HepG2 (cell line): ENCODE measurements around the gene SP140L. TPM values are rescaled to one million over a fixed set of nuclear protein-coding genes. Genes with fewer than 3 reads are reported as not detected.

Source experiments
- CEBPB ChIP-seq: IDR thresholded peaks from 2 replicates; pipeline ENCODE4 v1.6.1; 2011; ENCODE audit warnings: low read depth, low read length, improper control_type of control experiment, borderline replicate concordance
- CREB1 ChIP-seq, 2 experiments: fragments of 450-650 bp in 1 of 2; IDR thresholded peaks; 2 replicates each; pipeline ENCODE4 v1.6.1; 2016 to 2017; ENCODE audit warnings: control low read depth in 1 of 2, mild to moderate bottlenecking in 1 of 2, missing compliant biosample characterization in 1 of 2, missing genetic modification characterization in 1 of 2
- ETV5 ChIP-seq: IDR thresholded peaks from 2 replicates; pipeline ENCODE4 v1.6.1; 2018; ENCODE audit warnings: missing biosample characterization, missing genetic modification reagents, inconsistent platforms, borderline replicate concordance
- FOXJ3 ChIP-seq: sonication (generic); formaldehyde crosslinking; IDR thresholded peaks from 2 replicates; pipeline ENCODE4 v1.4.0; 2020; ENCODE audit warnings: missing genetic modification reagents, mild to moderate bottlenecking, borderline replicate concordance
- HNF4A ChIP-seq: sonication (generic); formaldehyde crosslinking; IDR thresholded peaks from 2 replicates; pipeline ENCODE4 v1.4.0; 2020; ENCODE audit warnings: missing genetic modification reagents
- HNF4G ChIP-seq, 2 experiments: sonication (generic) in 1 of 2; formaldehyde crosslinking in 1 of 2; IDR thresholded peaks; 2 replicates each; pipeline versions ENCODE4 v1.4.0 to v1.6.1; 2011 to 2020; ENCODE audit warnings: borderline replicate concordance in 2 of 2, low read depth in 2 of 2, mild to moderate bottlenecking in 2 of 2, low read length in 1 of 2, missing genetic modification reagents in 1 of 2, moderate library complexity in 1 of 2
- NR2F2 ChIP-seq: IDR thresholded peaks from 2 replicates; pipeline ENCODE4 v1.6.1; 2012; ENCODE audit warnings: low read depth, inconsistent platforms, borderline replicate concordance
- polyA plus RNA-seq, 8 experiments: library from polyadenylated mRNA; depleted of rRNA in 3 of 8; stranded (reverse) in 7 of 8; unstranded in 1 of 8; fragments of >200 nt; fragmentation: Illumina TruSeq in 4 of 8; extraction: Trizol in 4 of 8; gene quantifications; 2 replicates each; pipeline versions ENCODE4 v1.2.1 to v1.2.3, GENCODE V29; 2011 to 2016; ENCODE audit warnings: low read depth in 4 of 8, missing spikeins in 1 of 8, mixed read lengths in 1 of 8; ENCODE audit not compliant: insufficient read depth in 1 of 8
- total RNA-seq, 5 experiments: library from RNA; depleted of rRNA; stranded (reverse); fragments of >200 nt; fragmentation: Illumina TruSeq; extraction: Trizol; gene quantifications; 2 replicates each; pipeline ENCODE4 v1.2.3, GENCODE V29; 2016; ENCODE audit warnings: low read depth in 1 of 5
- TF ChIP-seq, protein P1 (sequence below): sonication (generic); formaldehyde crosslinking; IDR thresholded peaks from 2 replicates; pipeline ENCODE4 v1.4.0; 2020; ENCODE audit warnings: missing genetic modification reagents
- TF ChIP-seq, protein P2 (sequence below), 2 experiments: sonication (generic) in 1 of 2; formaldehyde crosslinking in 1 of 2; IDR thresholded peaks; 2 replicates each; pipeline versions ENCODE4 v1.4.0 to v1.6.1; 2016 to 2020; ENCODE audit warnings: borderline replicate concordance in 1 of 2, low read depth in 1 of 2, mild to moderate bottlenecking in 1 of 2, missing genetic modification reagents in 1 of 2
- TF ChIP-seq, protein P3 (sequence below): sonication (generic); formaldehyde crosslinking; IDR thresholded peaks from 2 replicates; pipeline ENCODE4 v1.4.0; 2020; ENCODE audit warnings: missing genetic modification reagents
- TF ChIP-seq, protein P4 (sequence below): sonication (generic); formaldehyde crosslinking; IDR thresholded peaks from 2 replicates; pipeline ENCODE4 v1.5.0; 2020; ENCODE audit warnings: mild to moderate bottlenecking, low read depth, missing genetic modification reagents, borderline replicate concordance
- TF ChIP-seq, protein P5 (sequence below): sonication (generic); formaldehyde crosslinking; IDR thresholded peaks from 2 replicates; pipeline ENCODE4 v1.4.0; 2020; ENCODE audit warnings: missing genetic modification reagents, borderline replicate concordance

Gene SP140L
- total and polyA plus RNA-seq, 2 of the 13 experiments (the other 11 are each of a cell fraction or from before 2014, with no cell fraction given), result 10.9 to 17.5 TPM

DNA sequence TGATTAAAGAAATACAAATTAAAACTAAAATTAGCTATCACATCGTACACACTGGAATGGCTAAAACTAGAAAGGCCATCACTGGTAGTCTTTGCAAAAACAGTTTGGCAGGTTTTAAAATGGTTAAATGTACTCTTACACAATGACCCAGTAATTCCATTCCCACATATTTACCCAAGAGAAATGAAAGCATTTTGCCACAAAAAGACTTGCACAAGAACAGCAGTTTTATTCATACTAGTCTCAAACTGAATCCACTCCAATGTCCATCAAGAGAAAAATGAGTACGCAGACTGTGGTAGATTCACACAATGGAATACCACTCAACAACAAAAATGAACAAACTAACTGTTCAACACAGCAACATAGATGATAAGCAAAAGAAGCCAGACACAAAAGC lies 29.1 kb downstream of the SP140L start (continued):
- no peak for TF ChIP-seq NR2F2
- TF ChIP-seq, protein P1, sequence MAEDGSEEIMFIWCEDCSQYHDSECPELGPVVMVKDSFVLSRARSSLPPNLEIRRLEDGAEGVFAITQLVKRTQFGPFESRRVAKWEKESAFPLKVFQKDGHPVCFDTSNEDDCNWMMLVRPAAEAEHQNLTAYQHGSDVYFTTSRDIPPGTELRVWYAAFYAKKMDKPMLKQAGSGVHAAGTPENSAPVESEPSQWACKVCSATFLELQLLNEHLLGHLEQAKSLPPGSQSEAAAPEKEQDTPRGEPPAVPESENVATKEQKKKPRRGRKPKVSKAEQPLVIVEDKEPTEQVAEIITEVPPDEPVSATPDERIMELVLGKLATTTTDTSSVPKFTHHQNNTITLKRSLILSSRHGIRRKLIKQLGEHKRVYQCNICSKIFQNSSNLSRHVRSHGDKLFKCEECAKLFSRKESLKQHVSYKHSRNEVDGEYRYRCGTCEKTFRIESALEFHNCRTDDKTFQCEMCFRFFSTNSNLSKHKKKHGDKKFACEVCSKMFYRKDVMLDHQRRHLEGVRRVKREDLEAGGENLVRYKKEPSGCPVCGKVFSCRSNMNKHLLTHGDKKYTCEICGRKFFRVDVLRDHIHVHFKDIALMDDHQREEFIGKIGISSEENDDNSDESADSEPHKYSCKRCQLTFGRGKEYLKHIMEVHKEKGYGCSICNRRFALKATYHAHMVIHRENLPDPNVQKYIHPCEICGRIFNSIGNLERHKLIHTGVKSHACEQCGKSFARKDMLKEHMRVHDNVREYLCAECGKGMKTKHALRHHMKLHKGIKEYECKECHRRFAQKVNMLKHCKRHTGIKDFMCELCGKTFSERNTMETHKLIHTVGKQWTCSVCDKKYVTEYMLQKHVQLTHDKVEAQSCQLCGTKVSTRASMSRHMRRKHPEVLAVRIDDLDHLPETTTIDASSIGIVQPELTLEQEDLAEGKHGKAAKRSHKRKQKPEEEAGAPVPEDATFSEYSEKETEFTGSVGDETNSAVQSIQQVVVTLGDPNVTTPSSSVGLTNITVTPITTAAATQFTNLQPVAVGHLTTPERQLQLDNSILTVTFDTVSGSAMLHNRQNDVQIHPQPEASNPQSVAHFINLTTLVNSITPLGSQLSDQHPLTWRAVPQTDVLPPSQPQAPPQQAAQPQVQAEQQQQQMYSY, result no peak
- TF ChIP-seq CEBPB, result peak; percentile 95
- peak; percentile 27; the same call in 1 of the 2 replicates for TF ChIP-seq FOXJ3
- TF ChIP-seq, protein P2, sequence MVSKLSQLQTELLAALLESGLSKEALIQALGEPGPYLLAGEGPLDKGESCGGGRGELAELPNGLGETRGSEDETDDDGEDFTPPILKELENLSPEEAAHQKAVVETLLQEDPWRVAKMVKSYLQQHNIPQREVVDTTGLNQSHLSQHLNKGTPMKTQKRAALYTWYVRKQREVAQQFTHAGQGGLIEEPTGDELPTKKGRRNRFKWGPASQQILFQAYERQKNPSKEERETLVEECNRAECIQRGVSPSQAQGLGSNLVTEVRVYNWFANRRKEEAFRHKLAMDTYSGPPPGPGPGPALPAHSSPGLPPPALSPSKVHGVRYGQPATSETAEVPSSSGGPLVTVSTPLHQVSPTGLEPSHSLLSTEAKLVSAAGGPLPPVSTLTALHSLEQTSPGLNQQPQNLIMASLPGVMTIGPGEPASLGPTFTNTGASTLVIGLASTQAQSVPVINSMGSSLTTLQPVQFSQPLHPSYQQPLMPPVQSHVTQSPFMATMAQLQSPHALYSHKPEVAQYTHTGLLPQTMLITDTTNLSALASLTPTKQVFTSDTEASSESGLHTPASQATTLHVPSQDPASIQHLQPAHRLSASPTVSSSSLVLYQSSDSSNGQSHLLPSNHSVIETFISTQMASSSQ (IDR thresholded peaks at IDR 0.05; ENCODE audit: low read depth), result no peak
- TF ChIP-seq, protein P2 (CRISPR knock-in tag; IDR thresholded peaks at IDR 0.05; ENCODE audit: borderline replicate concordance), result no peak
- no peak for TF ChIP-seq ETV5 (CRISPR knock-in tag)
- peak; percentile 59 for TF ChIP-seq HNF4A (CRISPR knock-in tag)
- TF ChIP-seq HNF4G (IDR thresholded peaks at IDR 0.05; ENCODE audit: borderline replicate concordance, low read depth, low read length), result no peak
- no peak for TF ChIP-seq HNF4G (CRISPR knock-in tag; IDR thresholded peaks at IDR 0.05; ENCODE audit: borderline replicate concordance, low read depth)
- TF ChIP-seq, protein P3, sequence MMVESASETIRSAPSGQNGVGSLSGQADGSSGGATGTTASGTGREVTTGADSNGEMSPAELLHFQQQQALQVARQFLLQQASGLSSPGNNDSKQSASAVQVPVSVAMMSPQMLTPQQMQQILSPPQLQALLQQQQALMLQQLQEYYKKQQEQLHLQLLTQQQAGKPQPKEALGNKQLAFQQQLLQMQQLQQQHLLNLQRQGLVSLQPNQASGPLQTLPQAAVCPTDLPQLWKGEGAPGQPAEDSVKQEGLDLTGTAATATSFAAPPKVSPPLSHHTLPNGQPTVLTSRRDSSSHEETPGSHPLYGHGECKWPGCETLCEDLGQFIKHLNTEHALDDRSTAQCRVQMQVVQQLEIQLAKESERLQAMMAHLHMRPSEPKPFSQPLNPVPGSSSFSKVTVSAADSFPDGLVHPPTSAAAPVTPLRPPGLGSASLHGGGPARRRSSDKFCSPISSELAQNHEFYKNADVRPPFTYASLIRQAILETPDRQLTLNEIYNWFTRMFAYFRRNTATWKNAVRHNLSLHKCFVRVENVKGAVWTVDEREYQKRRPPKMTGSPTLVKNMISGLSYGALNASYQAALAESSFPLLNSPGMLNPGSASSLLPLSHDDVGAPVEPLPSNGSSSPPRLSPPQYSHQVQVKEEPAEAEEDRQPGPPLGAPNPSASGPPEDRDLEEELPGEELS (CRISPR knock-in tag), result peak; percentile 53
- TF ChIP-seq, protein P4, sequence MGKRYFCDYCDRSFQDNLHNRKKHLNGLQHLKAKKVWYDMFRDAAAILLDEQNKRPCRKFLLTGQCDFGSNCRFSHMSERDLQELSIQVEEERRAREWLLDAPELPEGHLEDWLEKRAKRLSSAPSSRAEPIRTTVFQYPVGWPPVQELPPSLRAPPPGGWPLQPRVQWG (CRISPR knock-in tag), result no peak
- no peak for TF ChIP-seq CREB1 (IDR thresholded peaks at IDR 0.05)
- peak; percentile 9; the same call in 1 of the 2 replicates for TF ChIP-seq CREB1 (CRISPR knock-in tag; IDR thresholded peaks at IDR 0.05)
- TF ChIP-seq, protein P5, sequence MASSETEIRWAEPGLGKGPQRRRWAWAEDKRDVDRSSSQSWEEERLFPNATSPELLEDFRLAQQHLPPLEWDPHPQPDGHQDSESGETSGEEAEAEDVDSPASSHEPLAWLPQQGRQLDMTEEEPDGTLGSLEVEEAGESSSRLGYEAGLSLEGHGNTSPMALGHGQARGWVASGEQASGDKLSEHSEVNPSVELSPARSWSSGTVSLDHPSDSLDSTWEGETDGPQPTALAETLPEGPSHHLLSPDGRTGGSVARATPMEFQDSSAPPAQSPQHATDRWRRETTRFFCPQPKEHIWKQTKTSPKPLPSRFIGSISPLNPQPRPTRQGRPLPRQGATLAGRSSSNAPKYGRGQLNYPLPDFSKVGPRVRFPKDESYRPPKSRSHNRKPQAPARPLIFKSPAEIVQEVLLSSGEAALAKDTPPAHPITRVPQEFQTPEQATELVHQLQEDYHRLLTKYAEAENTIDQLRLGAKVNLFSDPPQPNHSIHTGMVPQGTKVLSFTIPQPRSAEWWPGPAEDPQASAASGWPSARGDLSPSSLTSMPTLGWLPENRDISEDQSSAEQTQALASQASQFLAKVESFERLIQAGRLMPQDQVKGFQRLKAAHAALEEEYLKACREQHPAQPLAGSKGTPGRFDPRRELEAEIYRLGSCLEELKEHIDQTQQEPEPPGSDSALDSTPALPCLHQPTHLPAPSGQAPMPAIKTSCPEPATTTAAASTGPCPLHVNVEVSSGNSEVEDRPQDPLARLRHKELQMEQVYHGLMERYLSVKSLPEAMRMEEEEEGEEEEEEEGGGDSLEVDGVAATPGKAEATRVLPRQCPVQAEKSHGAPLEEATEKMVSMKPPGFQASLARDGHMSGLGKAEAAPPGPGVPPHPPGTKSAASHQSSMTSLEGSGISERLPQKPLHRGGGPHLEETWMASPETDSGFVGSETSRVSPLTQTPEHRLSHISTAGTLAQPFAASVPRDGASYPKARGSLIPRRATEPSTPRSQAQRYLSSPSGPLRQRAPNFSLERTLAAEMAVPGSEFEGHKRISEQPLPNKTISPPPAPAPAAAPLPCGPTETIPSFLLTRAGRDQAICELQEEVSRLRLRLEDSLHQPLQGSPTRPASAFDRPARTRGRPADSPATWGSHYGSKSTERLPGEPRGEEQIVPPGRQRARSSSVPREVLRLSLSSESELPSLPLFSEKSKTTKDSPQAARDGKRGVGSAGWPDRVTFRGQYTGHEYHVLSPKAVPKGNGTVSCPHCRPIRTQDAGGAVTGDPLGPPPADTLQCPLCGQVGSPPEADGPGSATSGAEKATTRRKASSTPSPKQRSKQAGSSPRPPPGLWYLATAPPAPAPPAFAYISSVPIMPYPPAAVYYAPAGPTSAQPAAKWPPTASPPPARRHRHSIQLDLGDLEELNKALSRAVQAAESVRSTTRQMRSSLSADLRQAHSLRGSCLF (CRISPR knock-in tag), result no peak
